GM18867 (cell line): ENCODE data around the gene TBC1D22B.
"Not testable (repeated sequence)": the region's sequence is repeated elsewhere in the genome, so short reads cannot be mapped to it uniquely, and the experiment has no call there.

Experiments used
- ATAC-seq: cut with Tn5 transposase; IDR thresholded peaks from one replicate; pipeline ENCODE4 v1.9.1; 2021; ENCODE audit warnings: mild to moderate bottlenecking, moderate library complexity; ENCODE audit not compliant: unreplicated experiment

The TBC1D22B gene

DNA sequence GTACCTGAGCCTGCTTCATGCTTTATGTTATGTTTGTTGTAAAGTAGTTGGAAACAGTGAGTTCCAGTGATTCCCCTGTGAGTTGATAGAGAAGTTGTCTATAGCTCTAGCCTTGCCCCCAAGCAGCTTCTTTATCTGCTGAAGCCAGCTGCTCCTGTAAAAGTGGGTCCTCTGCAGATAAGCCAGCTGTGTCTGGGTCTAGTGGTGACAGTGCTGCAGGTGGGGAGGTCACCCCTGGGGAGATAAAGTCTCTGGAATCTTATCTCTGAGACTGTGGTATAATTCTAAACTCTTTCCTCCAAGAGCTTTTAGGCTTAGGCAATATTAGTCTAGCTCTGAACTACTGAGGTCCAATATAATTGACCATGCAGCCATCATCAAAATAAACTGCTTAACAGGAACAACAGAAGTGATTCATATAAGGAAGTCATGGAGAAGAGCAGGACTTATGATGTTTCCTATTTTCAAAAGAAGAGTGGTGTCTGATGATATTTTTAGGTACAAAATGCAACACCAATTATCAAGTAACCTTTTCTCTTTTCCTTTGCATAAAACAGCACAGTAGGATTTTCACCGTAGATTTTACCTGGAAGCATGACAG is 44.6 kb downstream of the TBC1D22B start:
- no peak for ATAC-seq

GRCh38 chr6:37303091-37303660 is 45.6 kb downstream of the TBC1D22B start:
- no peak for ATAC-seq

- ATAC-seq: no peak
These were observed 46.4 kb downstream of the TBC1D22B start for GRCh38 chr6:37303891-37304503.

DNA sequence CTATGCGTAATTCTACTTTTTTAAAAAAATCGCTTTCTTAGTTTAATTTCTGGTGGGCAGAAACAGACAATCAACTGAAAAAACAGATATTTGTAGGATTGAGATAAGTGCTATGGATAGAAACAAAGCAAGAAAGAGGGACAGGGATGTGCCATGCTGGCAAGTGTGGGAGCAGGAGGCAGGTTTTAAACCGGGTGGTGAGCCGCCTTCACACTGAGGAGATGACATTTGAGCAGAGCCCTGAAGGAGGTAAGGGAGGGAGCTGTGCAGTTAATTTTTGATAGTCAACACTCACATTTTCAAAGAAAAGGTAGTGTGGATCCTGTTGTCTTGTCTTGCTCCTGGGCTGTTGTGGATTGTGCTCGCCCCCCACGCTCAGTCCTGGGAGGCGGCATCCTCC is 47.2 kb downstream of the TBC1D22B start:
- no peak for ATAC-seq

DNA sequence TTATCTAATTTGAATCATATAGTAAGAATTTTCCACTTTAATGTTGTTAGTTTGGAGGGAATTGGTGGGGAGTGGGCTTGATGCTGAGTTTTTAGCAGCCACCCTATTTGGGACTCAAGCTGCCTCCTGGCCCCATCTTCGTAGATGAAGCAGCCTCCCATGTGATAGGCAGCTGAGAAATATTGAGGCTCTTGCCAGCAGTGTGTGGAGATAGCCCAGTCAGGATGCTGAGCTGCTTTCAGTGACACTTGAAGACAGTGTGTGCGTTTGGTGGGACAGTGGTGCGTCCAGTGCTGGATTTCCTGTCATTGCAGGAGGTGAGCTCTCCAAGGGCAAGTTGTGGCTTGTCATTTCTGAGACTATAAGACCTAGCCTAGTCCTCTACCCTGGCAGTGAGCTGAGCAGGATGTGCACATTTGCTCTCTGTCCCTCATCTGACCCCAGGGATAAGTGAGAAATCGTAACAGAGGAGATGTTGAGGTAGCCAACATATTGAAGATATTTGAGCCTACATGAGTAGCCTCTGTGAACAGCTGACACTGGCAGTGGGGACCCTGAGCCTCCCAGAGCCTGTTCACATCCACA is 48.4 kb downstream of the TBC1D22B start:
- ATAC-seq: no peak

DNA sequence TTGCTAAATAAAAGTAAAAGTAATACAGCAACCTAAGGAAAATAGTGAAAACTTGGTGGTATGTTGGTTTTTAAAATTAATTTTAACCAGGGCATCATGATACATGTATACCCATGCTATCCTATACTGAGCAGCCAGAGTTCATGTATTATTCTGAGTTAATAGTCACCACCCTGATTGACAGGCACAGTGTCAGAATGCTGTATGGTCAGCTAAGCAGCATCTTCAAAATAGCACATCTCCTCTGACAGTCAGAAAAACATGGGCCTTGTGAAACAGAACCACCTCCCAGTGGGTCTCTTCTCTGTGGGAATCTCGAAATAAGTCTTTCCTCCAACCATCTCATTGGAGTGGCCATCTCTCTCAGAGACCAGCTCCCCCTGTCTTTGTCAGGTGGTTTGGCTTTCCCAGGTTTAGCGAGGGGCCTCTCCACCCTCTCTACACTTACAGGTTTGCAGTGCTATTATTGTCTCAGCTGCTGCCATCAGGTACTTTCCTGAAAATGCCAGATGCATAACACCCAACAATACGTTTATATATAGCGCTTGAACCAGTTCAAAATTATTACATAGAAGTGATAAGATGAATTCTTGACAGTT is 49.2 kb downstream of the TBC1D22B start:
- ATAC-seq: no peak

GRCh38 chr6:37307484-37307883 is 49.9 kb downstream of the TBC1D22B start:
- ATAC-seq: not testable (repeated sequence)

GRCh38 chr6:37308069-37308815 is 50.7 kb downstream of the TBC1D22B start:
- ATAC-seq: no peak

DNA sequence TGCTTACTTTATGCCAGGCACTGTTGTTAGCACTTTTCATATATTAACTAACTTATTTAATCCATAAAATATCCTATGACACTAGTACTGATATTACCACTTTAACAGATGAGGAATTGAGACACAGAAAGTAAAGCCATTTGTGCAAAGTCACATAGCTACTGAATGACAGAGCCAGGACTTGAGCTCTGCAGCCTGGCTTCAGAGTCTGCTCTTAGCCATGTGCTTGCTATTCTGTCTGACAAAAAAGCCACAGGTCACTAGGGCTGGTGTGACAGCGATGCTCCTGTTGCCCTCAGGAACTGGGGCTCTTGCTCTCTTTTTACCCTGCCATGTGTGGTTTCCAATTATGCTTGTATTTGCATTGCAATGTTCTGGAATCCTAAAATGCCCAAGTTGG is 51.5 kb downstream of the TBC1D22B start:
- ATAC-seq: no peak

DNA sequence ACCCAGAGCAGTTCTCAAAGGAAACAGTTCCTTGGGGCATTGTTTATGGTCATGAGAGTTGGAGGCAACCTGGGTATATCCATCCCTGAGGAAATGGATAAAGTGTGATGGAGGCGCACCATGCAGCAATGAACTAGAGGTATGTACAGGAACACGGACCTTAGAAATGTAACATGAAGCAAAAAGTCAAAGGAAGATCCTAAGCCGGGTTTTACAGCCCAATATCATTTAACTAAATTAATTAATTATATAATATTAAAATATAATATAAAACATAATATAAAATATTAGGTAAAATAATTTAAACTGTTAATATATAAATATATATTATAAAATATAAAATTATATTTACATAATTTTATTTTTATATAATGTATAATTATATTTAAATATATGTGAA is 52.1 kb downstream of the TBC1D22B start:
- no peak for ATAC-seq

DNA sequence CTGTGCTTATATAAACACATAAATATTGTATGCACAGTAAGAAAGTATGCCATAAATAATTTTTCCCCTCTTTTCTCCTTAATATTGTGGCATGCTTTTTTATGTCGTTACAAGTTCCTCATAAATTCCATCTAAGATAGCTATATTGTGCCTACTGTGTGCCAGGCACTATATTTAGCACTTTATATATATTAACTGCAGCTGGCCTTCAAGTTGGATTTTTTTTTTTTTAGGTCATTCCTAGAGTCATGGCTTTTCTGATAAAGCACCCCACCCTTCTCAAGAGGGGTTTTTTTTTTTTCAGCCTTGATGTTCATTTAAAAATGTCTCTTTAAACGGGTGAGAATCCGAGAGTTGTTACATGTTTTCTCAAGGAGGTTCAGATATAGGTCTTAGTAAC is 53.4 kb downstream of the TBC1D22B start:
- ATAC-seq: no peak

GRCh38 chr6:37311741-37312473 is 54.3 kb downstream of the TBC1D22B start:
- no peak for ATAC-seq

GRCh38 chr6:37313723-37314486 is 56.3 kb downstream of the TBC1D22B start:
- no peak for ATAC-seq

DNA sequence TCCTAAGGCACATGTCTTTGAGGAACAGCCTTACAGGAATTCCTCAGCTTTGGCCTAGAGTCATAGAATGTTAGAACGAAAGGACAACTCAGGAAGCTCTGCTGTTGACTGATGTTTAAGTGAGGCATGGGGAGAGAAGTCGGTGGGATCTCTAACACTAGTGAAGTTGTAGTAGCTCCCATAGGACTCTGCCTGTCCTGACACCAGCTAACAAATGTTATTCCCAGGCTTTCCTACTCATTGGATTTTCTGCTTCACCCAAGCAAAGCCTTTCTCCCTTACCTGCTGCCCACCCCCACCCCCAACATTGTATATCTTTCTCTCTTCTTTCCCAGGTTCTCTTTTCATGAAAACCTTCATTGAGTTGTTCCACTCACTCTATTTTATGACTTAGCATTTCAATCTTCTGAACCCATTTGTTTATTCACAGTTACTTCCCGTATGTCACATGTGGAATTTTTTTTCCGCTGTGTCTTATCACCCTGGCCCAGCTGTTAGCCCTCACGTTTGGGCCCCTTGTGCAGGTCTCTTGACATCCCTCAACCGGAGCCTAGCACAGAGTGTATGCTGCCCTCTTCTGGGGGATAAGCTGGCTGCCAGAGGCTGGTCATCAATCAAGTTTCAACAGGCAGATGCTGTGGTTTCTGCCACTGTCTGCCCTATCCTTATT is 57.0 kb downstream of the TBC1D22B start:
- no peak for ATAC-seq

DNA sequence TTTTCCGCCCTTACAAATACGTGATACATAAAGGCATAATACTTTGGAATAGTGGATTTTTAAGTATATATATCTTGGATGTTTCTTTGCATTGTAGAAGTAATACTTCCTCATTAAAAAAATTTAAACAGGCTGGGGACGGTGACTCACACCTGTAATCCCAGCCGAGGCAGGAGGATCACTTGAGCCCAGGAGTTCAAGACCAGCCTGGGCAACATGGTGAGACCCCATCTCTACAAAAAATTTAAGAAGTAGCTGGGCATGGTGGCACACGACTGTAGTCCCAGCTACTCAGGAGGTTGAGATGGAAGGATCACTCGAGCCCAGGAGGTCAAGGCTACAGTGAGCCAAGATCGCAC is 57.6 kb downstream of the TBC1D22B start:
- no peak for ATAC-seq

- no peak for ATAC-seq
These were observed 58.5 kb downstream of the TBC1D22B start for GRCh38 chr6:37316071-37316470.

DNA sequence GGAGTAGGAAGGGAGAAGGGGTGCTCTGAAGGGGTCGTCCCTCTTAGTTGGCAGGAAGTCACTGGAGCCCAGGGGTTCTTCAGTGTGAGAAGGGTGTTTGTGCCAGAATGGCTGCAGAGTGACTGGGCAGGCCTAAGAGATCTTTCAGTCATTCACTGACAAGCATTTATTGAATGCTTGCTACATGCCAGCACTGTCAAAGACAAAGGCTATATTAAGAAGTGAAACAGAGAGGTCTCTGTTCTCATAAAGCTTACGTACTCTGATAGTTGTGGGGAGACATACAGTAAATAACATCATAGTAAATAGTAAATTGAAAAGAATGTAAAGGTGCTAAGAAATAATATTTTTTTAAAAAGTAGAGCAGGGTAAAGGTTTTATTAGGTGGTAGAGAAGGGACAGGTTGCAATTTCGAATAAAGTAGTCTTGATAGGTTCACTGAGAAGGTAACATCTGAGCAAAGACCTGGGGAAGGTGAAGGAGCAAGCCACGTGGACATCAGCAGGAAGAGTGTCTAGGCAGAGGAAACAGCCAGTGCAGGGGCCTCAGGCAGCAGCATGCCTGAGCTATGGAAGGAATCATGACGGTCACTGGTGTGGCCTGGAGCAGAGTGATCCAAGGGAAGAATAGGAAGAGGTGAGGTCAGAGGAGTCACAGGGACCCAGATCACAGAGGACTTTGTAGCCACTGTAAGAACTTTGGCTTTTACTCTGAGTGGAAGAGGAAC is 59.9 kb downstream of the TBC1D22B start:
- ATAC-seq: no peak

GRCh38 chr6:37319156-37319555 is 61.6 kb downstream of the TBC1D22B start:
- no peak for ATAC-seq
